Globus pallidus (tissue), 1 donor: ENCODE data around the gene TECR.
"Not testable (repeated sequence)": the region's sequence is repeated elsewhere in the genome, so short reads cannot be mapped to it uniquely, and the experiment has no call there.

Experiments used
- DNase-seq: peaks from one replicate; pipeline ENCODE4 v3.0.0-alpha.2; 2015; ENCODE audit warnings: low spot score

Gene TECR

DNA sequence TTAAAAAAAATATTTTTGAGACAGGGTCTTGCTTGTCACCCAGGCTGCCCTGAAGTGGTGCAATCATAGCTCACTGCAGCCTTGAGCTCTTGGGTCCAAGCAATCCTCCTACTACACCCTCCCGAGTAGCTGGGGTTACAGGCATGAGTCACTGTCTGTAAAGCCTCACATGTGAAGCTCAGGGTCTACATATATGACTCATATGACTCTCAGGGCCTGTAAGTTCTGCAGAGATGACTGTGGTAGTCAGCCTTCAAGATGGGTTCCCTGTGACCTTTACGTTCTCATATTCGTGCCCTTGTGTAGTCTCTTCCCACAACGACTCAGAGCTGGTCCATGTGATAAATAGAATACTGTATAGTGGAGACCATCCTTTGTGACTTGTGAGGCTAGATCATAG lies 60.0 kb downstream of the TECR start:
- not testable (repeated sequence) for DNase-seq

DNA sequence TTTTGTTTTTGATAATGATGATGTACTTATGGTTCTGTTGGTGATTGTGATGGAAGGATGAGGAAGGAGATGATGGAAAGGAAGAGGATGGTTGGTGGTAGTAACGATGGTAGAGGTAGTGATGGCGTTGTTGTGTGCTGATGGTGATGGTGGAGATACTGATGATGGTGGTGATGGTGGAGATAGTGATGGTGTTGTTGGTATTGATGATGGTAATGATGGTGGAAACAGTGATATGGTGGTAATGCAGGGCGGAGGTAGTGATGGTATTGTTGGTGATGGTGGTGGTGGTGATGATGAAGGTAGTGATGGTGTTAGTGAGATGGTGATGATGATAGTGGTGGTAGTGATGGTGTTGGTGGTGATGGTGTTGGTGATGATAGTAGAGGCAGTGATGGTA lies 66.2 kb downstream of the TECR start:
- DNase-seq: no peak

DNA sequence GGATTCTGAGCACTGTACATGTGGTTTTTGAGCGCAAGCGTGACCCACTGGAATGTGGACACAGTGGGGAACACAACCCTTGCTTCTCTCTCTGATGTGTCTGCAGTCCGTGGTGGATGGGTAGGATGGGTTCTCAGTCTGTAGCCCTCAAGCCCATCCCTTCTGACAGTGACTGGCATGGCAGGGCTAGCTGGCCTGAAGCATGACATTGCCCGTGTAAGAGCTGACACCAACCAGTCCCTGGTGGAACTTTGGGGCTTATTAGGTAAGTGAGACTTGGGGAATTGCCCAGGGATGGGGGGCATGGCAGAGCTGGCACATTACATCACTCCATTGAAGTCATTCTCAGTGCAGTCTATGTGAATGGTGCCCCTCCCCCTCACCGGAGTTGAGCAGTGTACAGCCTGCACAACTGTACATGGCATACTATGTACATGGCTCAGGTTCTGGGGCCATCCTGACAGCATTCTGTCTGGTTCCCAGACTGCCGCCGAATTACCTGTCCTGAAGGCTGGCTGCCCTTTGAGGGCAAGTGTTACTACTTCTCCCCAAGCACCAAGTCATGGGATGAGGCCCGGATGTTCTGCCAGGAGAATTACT lies 70.3 kb downstream of the TECR start:
- no peak for DNase-seq

DNA sequence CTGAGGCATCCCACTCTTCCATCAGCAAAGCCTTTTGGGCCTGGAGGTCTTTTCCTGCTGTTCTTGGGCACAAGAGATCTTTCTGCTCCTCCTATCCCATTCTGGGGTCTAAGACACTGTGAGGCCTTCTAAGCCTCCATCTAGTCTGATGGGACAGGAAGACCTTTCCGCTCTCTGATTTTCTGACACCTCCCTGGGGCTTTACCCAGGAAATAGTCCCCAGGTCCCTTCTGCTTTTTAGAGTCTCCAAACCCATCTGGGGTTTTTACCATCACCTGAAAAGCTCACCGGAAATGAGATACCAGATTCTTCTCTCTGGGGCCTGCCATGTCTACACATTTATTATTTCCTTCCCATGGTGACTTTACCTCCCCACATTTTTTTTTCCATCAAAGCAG lies 74.6 kb downstream of the TECR start:
- no peak for DNase-seq

- no peak for DNase-seq
Observed at GRCh38 chr19:14606627-14607026, 77.2 kb downstream of the TECR start.

- DNase-seq: peak; percentile 41
Observed at GRCh38 chr19:14611051-14611450, 81.7 kb downstream of the TECR start.

GRCh38 chr19:14612242-14612641 lies 82.8 kb downstream of the TECR start:
- not testable (repeated sequence) for DNase-seq

DNA sequence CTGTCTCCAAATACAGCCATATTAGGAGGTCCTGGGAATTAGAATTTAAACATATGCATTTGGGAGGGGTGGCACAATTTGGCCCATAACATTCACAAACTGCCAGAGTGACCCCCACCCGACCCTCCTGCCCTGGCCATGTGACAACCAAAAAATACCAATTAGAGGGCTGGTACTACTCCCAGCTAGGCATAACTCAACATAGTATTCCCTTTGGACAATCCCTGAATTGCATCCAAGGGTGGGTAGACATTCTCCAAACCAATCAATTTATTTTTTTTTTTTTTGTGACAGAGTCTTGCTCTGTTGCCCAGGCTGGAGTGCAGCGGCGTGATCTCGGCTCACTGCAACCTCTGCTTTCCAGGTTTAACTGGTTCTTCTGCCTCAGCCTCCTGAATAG lies 83.3 kb downstream of the TECR start:
- no peak for DNase-seq

GRCh38 chr19:14613399-14614098 lies 84.2 kb downstream of the TECR start:
- not testable (repeated sequence) for DNase-seq

GRCh38 chr19:14614099-14614412 lies 84.7 kb downstream of the TECR start:
- DNase-seq: peak; percentile 37
